IPS DF 4.7 (cell line): ENCODE measurements around the gene CNKSR1.

Source experiments
- DNase-seq: peaks from one replicate; pipeline ENCODE4 v3.0.0-alpha.2; 2013; ENCODE audit warnings: low spot score; ENCODE audit errors: extremely low read depth

Gene CNKSR1

GRCh38 chr1:26160527-26161414 is 16.5 kb upstream of the CNKSR1 start:
- no peak for DNase-seq

DNA sequence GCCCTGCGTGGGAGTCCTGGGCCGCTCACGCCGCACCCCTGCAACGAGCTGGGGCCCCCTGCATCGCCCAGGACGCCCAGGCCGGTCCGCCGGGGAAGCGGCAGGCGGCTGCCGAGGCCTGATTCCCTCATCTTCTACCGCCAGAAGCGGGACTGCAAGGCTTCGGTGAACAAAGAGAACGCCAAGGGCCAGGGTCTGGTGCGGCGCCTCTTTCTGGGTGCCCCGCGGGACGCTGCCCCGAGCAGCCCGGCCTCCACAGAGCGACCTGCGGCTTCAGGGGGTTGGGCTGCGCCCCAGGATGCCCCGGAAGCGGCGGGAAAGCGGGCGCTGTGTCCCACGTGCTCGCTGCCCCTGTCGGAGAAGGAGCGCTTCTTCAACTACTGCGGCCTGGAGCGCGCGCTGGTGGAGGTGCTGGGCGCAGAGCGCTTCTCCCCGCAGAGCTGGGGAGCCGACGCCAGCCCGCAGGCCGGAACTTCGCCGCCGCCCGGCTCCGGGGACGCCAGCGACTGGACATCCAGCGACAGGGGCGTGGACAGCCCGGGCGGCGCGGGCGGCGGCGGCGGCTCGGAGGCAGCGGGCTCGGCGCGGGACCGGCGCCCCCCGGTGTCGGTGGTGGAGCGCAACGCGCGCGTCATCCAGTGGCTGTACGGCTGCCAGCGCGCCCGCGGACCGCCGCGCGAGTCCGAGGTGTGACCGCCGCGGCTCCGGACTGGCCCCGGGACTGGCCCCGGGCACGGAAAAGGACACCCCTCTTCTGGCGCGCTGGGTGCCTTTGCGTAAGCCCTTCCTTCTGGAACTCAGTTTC is 15.7 kb upstream of the CNKSR1 start:
- no peak for DNase-seq

DNA sequence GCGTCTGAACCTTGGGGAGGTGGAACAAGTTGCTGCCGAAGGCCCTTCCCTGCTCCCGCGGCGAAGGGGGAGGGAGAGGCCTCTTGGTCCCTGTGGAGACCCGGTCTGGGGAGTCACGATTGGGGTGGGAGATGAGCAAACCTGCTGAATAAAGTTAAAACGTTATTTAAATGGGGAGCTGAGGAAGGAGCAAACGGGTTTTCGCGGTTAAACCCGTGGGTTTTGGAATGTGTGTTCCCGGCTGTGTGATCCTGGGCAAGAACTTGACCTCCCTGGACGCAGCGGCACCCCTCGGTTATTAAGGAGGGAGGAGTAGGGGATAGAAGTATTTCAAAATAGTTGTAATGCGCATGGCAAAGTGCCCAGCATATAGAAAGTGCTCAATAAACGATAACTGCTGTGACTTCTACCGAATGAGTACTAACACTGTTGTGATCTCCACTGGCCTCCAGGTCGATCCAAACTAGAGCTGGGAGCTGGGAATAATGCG is 15.0 kb upstream of the CNKSR1 start:
- DNase-seq: no peak

GRCh38 chr1:26163684-26164035 is 13.6 kb upstream of the CNKSR1 start:
- DNase-seq: no peak

GRCh38 chr1:26164036-26164860 is 13.0 kb upstream of the CNKSR1 start:
- no peak for DNase-seq

DNA sequence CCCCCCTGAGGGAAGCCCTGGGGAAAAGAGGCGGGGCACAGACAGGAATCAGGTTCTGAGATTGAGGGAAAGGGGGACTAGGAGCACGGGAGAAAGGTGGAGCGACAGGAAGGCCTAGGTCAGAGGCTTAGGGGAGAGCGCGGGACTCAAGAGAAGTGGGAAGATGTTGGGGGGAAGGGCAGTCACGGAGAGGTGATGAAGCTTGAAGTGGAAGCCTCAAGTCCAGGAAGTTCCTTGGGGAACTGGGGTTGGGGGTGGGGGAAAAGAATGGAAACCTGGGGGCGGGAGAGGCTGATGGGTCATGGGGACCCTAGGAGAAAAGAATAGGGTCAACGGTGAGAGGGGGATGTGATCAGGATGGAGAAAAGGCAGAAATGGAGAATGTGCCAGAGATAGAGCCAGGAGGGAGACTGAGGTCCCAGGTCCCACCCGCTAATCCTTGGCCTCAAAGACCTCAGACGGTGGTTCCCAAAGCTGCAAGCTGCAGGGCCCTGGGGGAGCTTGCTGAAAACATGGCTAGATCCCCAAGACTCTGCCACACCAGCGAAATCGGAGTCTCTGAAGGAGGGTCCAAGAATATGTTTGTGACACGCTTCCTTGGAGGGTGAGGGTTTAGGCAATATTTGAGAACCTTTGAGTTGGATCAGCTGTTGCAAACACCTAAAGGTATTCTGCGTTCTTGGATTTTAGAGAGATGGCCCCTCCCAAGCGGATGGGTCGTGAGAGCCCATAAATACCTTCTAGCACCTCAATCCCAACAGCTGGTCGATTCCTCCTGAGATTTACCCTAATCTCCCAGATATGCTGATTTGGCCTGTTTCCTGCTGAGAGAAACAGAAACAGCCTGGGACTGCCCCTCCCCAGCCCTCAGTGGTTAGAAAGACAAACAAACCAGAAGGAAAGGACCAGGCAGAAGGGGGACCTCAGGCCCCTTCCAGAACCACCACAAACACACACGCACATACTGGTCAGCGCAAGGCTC is 12.1 kb upstream of the CNKSR1 start:
- DNase-seq: no peak

GRCh38 chr1:26166719-26167281 is 10.5 kb upstream of the CNKSR1 start:
- no peak for DNase-seq

DNA sequence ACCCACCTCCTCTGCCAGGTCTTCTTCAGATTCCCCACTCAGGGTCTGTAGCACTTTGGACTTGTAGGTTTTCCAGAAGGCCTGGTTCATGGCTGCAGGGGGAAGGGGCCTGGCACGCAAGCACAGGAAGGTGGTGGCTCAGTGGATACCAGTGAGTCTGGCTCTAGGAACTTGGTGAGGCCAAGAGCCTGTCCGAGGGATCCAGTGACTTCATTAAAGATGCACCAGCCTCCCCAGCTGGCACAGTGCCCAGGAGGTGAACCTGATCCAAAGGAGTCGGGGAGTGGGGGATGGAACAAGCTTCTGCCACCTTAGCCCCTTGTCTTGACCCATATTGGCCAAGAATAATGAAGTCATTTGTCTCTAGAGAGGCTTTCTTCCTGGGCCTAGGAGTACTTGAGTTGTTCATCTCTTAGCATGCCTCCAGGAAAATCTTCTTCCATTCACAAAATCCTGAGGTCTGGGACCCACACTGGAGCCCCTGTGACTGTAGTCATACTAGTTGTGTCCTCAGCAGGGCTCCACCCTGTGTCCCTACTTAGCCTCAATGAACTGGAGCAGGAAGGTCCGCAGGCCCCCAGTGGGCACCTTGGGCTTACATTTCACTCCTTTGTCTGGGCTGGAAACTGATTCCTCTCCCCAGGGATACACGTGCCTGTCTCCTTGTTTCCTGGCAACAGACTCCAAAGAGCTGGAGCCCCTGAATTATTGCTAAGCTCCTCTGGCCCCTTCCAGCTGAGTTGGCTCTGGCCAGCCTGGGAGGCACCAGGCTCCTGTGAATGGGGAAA is 8.7 kb upstream of the CNKSR1 start, which contains the start of gene C1orf232:
C1orf232 (minus strand) TSS at position 554 of the 788 bp plus-strand sequence; CDS start at position 90, 464 bp downstream.
- no peak for DNase-seq

- DNase-seq: no peak
Measured at GRCh38 chr1:26169198-26169554, 8.1 kb upstream of the CNKSR1 start.

DNA sequence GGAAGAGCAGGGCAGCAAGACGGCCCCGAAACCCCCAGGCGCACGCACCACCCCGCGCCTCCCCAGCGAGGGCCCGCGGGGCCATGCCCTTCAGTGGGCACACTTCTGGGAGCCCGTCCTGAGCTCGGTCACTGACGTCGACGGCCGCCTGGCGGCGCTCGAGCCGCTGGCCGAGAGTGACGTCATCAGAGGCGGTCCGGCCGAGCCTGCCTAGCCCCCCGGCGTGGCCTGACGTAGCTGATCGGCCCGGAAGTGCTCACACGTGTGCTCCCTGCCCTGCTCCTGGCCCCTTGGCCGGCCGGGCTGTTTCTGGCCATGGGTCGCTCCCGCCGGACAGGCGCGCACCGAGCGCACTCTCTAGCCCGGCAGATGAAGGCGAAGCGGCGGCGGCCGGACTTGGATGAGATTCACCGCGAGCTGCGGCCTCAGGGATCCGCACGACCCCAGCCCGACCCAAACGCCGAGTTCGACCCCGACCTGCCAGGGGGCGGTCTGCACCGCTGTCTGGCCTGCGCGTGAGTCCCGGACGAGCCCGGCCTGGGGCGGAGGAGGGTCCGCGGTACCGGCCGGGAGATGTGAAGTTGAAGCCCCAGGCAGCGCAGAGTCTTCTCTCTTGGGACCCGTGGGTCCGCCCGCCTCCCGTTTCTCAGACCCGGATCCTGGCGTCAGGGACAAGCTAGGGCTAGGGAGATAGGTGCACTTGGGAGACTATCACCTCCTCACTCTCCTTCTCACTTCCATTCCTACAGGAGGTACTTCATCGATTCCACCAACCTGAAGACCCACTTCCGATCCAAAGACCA is 7.4 kb upstream of the CNKSR1 start, which contains the start of gene ZNF593:
ZNF593 (plus strand) TSS at position 240 of the 803 bp plus-strand sequence; CDS start at position 316, 76 bp downstream.
- DNase-seq: no peak

GRCh38 chr1:26170472-26170821 is 6.8 kb upstream of the CNKSR1 start:
- DNase-seq: no peak

- no peak for DNase-seq
Measured at GRCh38 chr1:26171084-26172072, 5.9 kb upstream of the CNKSR1 start, which contains the start of gene ZNF593OS. Gene ZNF593OS (minus strand): TSS chr1:26171832. CDS start chr1:26171661, 171 bp downstream.

DNA sequence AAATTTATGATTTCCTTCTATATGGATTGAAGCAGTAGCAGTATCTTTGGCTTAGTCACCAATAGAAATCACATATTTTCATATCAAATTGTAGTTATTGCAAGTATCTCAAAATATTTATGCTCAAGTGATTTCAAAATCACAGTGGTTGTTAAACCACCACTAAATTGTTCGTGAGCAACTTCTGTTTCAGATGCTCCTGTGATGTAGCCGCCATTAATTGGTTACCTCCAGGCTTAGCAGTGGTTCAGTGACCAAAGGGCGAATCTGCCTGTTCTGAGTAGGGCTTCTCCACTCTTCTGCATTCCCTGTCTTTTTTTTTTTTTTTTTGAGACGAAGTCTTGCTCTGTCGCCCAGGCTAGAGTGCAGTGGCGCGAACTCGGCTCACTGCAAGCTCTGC is 1.9 kb upstream of the CNKSR1 start:
- no peak for DNase-seq

DNA sequence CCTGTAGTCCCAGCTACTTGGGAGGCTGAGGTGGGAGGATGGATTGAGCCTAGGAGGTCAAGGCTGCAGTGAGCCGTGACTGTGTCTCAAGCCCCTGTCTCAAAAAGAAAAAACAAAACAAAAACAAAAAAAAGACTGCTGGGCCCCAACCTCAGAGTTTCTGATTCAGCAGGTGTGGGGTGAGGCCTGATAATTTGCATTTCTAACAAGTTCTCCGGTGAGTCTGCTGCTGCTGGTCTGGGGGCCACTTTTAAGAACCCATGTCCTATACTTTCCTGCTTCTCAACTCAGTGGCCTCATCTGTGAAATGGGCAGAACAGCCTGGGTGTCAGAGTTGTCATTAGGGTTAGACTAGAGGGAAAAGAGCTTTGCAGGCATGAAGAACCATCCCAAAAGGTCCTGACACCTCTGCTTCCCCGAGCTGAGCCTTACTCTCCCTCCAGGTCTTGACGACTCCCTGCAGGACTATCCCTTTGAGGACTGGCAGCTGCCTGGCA is 2.8 kb downstream of the CNKSR1 start:
- no peak for DNase-seq

GRCh38 chr1:26181586-26182382 is 4.5 kb downstream of the CNKSR1 start:
- no peak for DNase-seq

DNA sequence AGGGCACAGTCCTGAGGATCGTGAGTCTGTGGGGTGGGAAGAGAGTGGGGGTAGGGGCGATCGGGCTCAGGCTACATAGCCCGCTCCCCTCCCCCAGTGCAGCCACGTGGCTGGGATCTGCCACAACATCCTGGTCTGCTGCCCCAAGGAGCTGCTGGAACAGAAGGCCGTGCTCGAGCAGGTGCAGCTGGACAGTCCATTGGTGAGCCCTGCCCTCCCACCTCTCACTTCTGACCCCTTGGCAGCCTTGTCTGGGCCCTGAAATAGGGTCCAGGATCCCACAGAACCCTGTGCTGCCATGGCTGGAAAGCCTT is 5.0 kb downstream of the CNKSR1 start:
- no peak for DNase-seq
